HepG2 (cell line): Measurements from ENCODE around the gene STK17A. TPM values are rescaled to one million over a fixed set of nuclear protein-coding genes. Genes with fewer than 3 reads are reported as not detected.

Source experiments
- ATF4 ChIP-seq, 2 experiments: fragments of 450-650 bp in 1 of 2; sonication (generic) in 1 of 2; formaldehyde crosslinking; IDR thresholded peaks; 2 replicates each; pipeline versions ENCODE4 v1.5.0 to v1.8.0; 2020 to 2022; ENCODE audit warnings: mild to moderate bottlenecking in 1 of 2, missing genetic modification reagents in 1 of 2
- CC2D1A ChIP-seq: sonication (generic); formaldehyde crosslinking; IDR thresholded peaks from 2 replicates; pipeline ENCODE4 v1.8.1; 2023; ENCODE audit warnings: mild to moderate bottlenecking, missing genetic modification reagents
- CREM ChIP-seq, 2 experiments: sonication (generic) in 1 of 2; formaldehyde crosslinking in 1 of 2; IDR thresholded peaks; 2 replicates each; pipeline versions ENCODE4 v1.4.0 to v1.6.1; 2016 to 2020; ENCODE audit warnings: antibody characterized with exemption in 1 of 2, mild to moderate bottlenecking in 1 of 2, missing genetic modification reagents in 1 of 2
- GATA4 ChIP-seq: sonication (generic); IDR thresholded peaks from 2 replicates; pipeline ENCODE4 v1.6.1; 2016; ENCODE audit warnings: antibody characterized with exemption, low read depth, borderline replicate concordance
- HOXA3 ChIP-seq: sonication (generic); formaldehyde crosslinking; IDR thresholded peaks from 2 replicates; pipeline ENCODE4 v1.5.0; 2020; ENCODE audit warnings: missing genetic modification reagents
- MEIS2 ChIP-seq: sonication (generic); formaldehyde crosslinking; IDR thresholded peaks from 2 replicates; pipeline ENCODE4 v1.9.0; 2021; ENCODE audit warnings: mild to moderate bottlenecking, missing genetic modification reagents
- NFAT5 ChIP-seq: sonication (generic); formaldehyde crosslinking; IDR thresholded peaks from 2 replicates; pipeline ENCODE4 v1.4.0; 2020; ENCODE audit warnings: missing genetic modification reagents
- SP4 ChIP-seq: sonication (generic); formaldehyde crosslinking; IDR thresholded peaks from 2 replicates; pipeline ENCODE4 v1.8.1; 2023; ENCODE audit warnings: mild to moderate bottlenecking, missing genetic modification reagents
- ZBTB25 ChIP-seq: IDR thresholded peaks from 2 replicates; pipeline ENCODE4 v1.6.1; 2018; ENCODE audit warnings: missing genetic modification reagents
- ZEB1 ChIP-seq: IDR thresholded peaks from 2 replicates; pipeline ENCODE4 v1.6.1; 2012; ENCODE audit warnings: mild to moderate bottlenecking, low read depth, inconsistent platforms; ENCODE audit not compliant: insufficient replicate concordance
- ZNF318 ChIP-seq: sonication (generic); formaldehyde crosslinking; IDR thresholded peaks from 2 replicates; pipeline ENCODE4 v1.4.0; 2020; ENCODE audit warnings: mild to moderate bottlenecking, missing genetic modification reagents
- ZNF605 ChIP-seq: sonication (generic); formaldehyde crosslinking; IDR thresholded peaks from 2 replicates; pipeline ENCODE4 v1.8.0; 2022; ENCODE audit warnings: mild to moderate bottlenecking, missing genetic modification reagents
- ZNF644 ChIP-seq: IDR thresholded peaks from 2 replicates; pipeline ENCODE4 v1.6.1; 2016; ENCODE audit warnings: low read depth
- polyA plus RNA-seq, 8 experiments: library from polyadenylated mRNA; depleted of rRNA in 3 of 8; stranded (reverse) in 7 of 8; unstranded in 1 of 8; fragments of >200 nt; fragmentation: Illumina TruSeq in 4 of 8; extraction: Trizol in 4 of 8; gene quantifications; 2 replicates each; pipeline versions ENCODE4 v1.2.1 to v1.2.3, GENCODE V29; 2011 to 2016; ENCODE audit warnings: low read depth in 4 of 8, missing spikeins in 1 of 8, mixed read lengths in 1 of 8; ENCODE audit not compliant: insufficient read depth in 1 of 8
- total RNA-seq, 5 experiments: library from RNA; depleted of rRNA; stranded (reverse); fragments of >200 nt; fragmentation: Illumina TruSeq; extraction: Trizol; gene quantifications; 2 replicates each; pipeline ENCODE4 v1.2.3, GENCODE V29; 2016; ENCODE audit warnings: low read depth in 1 of 5

STK17A gene
- total and polyA plus RNA-seq, 2 of the 13 experiments (the other 11 are each of a cell fraction or from before 2014, with no cell fraction given) = 18.6 to 24.3 TPM

GRCh38 chr7:43639858-43640491, 57.1 kb downstream of the STK17A start (continued):
- TF ChIP-seq ZNF318 = no peak
- peak; percentile 28; the same call in 1 of the 2 replicates for TF ChIP-seq GATA4
- TF ChIP-seq CREM (IDR thresholded peaks at IDR 0.05) = peak; percentile 76
- TF ChIP-seq CREM (CRISPR knock-in tag; IDR thresholded peaks at IDR 0.05) = no peak
- peak; percentile 91 for TF ChIP-seq MEIS2
- peak; percentile 83 for TF ChIP-seq HOXA3
- 0 out of 2 replicates have a peak, but pooled peaks have one; percentile 45 for TF ChIP-seq SP4
- TF ChIP-seq ATF4 (CRISPR knock-in tag; IDR thresholded peaks at IDR 0.05) = peak in 1 of 2 experiments; percentile 53; a peak in 1 of 4 replicates
- no peak for TF ChIP-seq CC2D1A (CRISPR knock-in tag)
- peak; percentile 77; the same call in 1 of the 2 replicates for TF ChIP-seq ZBTB25 (CRISPR knock-in tag)
- peak; percentile 62 for TF ChIP-seq ZEB1
- TF ChIP-seq ZNF644 (CRISPR knock-in tag) = peak; percentile 52; the same call in 1 of the 2 replicates
- TF ChIP-seq NFAT5 (CRISPR knock-in tag) = no peak
- 0 out of 2 replicates have a peak, but pooled peaks have one; percentile 29 for TF ChIP-seq ZNF605 (CRISPR knock-in tag)
